ENCODE data around the gene VTA1.

DNA sequence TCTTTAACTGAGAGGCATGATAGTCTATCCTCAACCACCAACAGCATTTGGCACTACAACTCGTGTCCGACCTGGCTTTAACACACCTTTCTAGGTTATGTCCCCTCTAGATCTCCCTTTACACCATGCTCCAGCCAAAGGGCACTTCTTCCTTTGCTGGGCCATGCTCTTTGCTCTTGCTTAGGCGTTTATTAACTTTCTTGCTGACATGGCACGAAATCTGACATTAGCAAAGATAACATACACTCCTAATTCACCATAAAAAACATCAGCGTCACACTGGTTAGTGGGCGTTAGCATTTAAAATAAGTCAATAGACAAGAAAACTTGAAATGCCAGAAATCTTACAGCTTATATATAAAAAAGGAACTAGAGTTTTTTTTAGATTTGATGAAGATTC lies 107.5 kb downstream of the VTA1 start:
- TF ChIP-seq, protein P1, sequence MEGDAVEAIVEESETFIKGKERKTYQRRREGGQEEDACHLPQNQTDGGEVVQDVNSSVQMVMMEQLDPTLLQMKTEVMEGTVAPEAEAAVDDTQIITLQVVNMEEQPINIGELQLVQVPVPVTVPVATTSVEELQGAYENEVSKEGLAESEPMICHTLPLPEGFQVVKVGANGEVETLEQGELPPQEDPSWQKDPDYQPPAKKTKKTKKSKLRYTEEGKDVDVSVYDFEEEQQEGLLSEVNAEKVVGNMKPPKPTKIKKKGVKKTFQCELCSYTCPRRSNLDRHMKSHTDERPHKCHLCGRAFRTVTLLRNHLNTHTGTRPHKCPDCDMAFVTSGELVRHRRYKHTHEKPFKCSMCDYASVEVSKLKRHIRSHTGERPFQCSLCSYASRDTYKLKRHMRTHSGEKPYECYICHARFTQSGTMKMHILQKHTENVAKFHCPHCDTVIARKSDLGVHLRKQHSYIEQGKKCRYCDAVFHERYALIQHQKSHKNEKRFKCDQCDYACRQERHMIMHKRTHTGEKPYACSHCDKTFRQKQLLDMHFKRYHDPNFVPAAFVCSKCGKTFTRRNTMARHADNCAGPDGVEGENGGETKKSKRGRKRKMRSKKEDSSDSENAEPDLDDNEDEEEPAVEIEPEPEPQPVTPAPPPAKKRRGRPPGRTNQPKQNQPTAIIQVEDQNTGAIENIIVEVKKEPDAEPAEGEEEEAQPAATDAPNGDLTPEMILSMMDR (IDR thresholded peaks at IDR 0.05): no peak
- TF ChIP-seq POLR2A (IDR thresholded peaks at IDR 0.05): no peak
